Prostate gland (tissue), 2 donors: ENCODE data around the gene OBSL1. TPM values are rescaled to one million over a fixed set of nuclear protein-coding genes. Genes with fewer than 3 reads are reported as not detected.

Experiments used
- DNase-seq: peaks from one replicate; pipeline ENCODE4 v3.0.0-alpha.2; 2019; ENCODE audit warnings: low spot score
- H3K27ac ChIP-seq, 2 donors: fragments of 200-600 bp; sonication (generic); 2 replicates each; pipeline ENCODE4 v1.5.1; 2017 to 2019
- H3K27me3 ChIP-seq: fragments of 200-600 bp; sonication (generic); replicated peaks from 2 replicates; pipeline ENCODE4 v1.5.1; 2019; ENCODE audit not compliant: insufficient read depth
- H3K36me3 ChIP-seq, 2 donors: fragments of 200-600 bp; sonication (generic); 1 replicate in 1 of 2; 2 replicates in 1 of 2; pipeline versions ENCODE4 v1.5.1 to v1.8.1; 2017 to 2019
- H3K4me1 ChIP-seq: fragments of 200-600 bp; sonication (generic); replicated peaks from 2 replicates; pipeline ENCODE4 v1.5.1; 2019
- H3K4me3 ChIP-seq, 2 donors: fragments of 200-600 bp; sonication (generic); 2 replicates each; pipeline ENCODE4 v1.5.1; 2017 to 2019
- H3K9me3 ChIP-seq: fragments of 200-600 bp; sonication (generic); 2 replicates; pipeline ENCODE4 v1.5.1; 2017
- POLR2A ChIP-seq: fragments of 450-650 bp; IDR thresholded peaks from one replicate; pipeline ENCODE4 v1.6.1; 2016; ENCODE audit warnings: antibody characterized with exemption, mild to moderate bottlenecking
- POLR2AphosphoS5 ChIP-seq: sonication (generic); formaldehyde crosslinking; IDR thresholded peaks from one replicate; pipeline ENCODE4 v1.6.1; 2017; ENCODE audit warnings: antibody characterized with exemption
- WGBS: methylation state at CpG from one replicate; pipeline ENCODE4 v1.1.5; 2018; 5-methylcytosine and 5-hydroxymethylcytosine counted together
- intact Hi-C: fragments of 100-400 bp; cut with DNase I; formaldehyde crosslinking; loops from one replicate; pipeline ENCODE4 v1.14.2; 2022
- total RNA-seq, 2 donors: library from RNA; depleted of rRNA; stranded (reverse); fragments of >200 nt; gene quantifications; one replicate each; pipeline ENCODE4 v1.1.0, GENCODE V29; 2016
- TF ChIP-seq, protein P1 (sequence below), 4 experiments: fragments of 200-600 bp in 2 of 4; fragments of 450-650 bp in 2 of 4; sonication (generic) in 2 of 4; IDR thresholded peaks; 1 replicate in 3 of 4; 2 replicates in 1 of 4; pipeline ENCODE4 v1.5.1; 2016 to 2019; ENCODE audit warnings: antibody characterized with exemption in 4 of 4, mild to moderate bottlenecking in 2 of 4, moderate library complexity in 2 of 4

The OBSL1 gene
- total RNA-seq, 2 donors from 2014 or later = 142 to 330 TPM

DNA sequence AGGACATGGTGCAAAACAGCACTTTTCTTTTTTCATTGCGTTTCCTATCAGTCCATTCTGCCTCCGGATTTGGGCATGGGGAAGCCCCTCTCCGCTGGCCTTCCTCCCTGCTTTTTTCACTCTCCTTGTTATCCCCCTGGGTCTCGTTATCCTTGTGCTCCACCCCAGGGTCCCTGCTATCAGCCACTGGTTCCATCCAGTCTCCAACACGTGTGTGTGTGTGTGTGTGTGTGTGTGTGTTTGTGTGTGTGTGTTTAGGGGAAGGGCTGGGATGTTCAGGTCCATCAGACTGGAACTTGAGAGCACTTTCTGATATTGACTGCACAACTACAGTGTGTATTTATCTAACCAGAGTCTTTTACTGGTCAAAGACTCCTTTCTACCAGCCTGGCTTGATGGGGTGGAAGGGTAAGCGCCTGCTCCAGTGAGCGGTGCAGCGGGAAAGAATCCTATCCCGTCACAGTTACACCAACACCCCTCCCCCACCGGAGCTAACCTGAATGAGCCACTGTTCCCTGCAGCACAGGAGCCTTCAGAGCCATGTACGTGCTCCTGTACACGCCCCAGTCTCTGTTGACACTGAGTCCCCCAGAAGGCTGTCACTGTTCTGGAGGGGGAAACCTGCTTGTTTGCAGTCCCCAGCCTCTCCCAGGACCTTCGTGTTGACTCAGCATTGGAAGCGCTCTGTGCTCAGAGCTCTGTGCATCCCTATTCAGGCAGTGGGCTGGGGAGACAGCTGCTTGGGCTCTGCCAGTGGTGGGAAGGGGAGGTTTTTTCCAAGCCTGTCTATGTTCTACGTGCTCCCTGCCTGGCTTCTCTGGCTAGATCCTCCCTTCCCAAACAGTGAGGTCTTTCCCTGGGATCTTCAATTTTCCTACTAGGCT lies 5.4 kb upstream of the OBSL1 start:
- H3K36me3 ChIP-seq = no peaks in the 10 kb centered on the region
- no peaks in the 10 kb centered on the region for H3K9me3 ChIP-seq
- 34% methylated on average over 15 of the region's 15 CpGs for WGBS
- H3K27me3 ChIP-seq = no peaks in the 10 kb centered on the region
- TF ChIP-seq POLR2AphosphoS5 = no peak
- TF ChIP-seq, protein P1, sequence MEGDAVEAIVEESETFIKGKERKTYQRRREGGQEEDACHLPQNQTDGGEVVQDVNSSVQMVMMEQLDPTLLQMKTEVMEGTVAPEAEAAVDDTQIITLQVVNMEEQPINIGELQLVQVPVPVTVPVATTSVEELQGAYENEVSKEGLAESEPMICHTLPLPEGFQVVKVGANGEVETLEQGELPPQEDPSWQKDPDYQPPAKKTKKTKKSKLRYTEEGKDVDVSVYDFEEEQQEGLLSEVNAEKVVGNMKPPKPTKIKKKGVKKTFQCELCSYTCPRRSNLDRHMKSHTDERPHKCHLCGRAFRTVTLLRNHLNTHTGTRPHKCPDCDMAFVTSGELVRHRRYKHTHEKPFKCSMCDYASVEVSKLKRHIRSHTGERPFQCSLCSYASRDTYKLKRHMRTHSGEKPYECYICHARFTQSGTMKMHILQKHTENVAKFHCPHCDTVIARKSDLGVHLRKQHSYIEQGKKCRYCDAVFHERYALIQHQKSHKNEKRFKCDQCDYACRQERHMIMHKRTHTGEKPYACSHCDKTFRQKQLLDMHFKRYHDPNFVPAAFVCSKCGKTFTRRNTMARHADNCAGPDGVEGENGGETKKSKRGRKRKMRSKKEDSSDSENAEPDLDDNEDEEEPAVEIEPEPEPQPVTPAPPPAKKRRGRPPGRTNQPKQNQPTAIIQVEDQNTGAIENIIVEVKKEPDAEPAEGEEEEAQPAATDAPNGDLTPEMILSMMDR (IDR thresholded peaks at IDR 0.05) = no peak
- no peak for TF ChIP-seq POLR2A
- no peak for DNase-seq
- H3K27ac ChIP-seq = no peak overlapping the region
- no peaks in the 10 kb centered on the region for H3K4me1 ChIP-seq
- intact Hi-C loops = no loop called here
- H3K4me3 ChIP-seq = no peak overlapping the region

- no peak for DNase-seq
- no peak overlapping the region for H3K27ac ChIP-seq
- no peaks in the 10 kb centered on the region for H3K27me3 ChIP-seq
These were observed 4.5 kb upstream of the OBSL1 start for GRCh38 chr2:219575566-219576504.

GRCh38 chr2:219574484-219575311 lies 3.4 kb upstream of the OBSL1 start:
- intact Hi-C loops = no loop called here
- Histone ChIP-seq H3K9me3 (no peaks in the 10 kb centered on the region), H3K36me3 (no peaks in the 10 kb centered on the region), H3K27me3 (no peaks in the 10 kb centered on the region), H3K4me1 (no peaks in the 10 kb centered on the region), H3K27ac (no peak overlapping the region), H3K4me3 (no peak overlapping the region)
- 78% methylated on average over 22 of the region's 22 CpGs for WGBS
- DNase-seq = no peak
- TF ChIP-seq, protein P1 (IDR thresholded peaks at IDR 0.05) = no peak
- TF ChIP-seq POLR2AphosphoS5 (no peak), POLR2A (no peak)

More at GRCh38 chr2:219575566-219576504, 4.5 kb upstream of the OBSL1 start:
- H3K9me3 ChIP-seq = no peaks in the 10 kb centered on the region
- no peak overlapping the region for H3K4me3 ChIP-seq
- no peaks in the 10 kb centered on the region for H3K36me3 ChIP-seq
- H3K4me1 ChIP-seq = no peaks in the 10 kb centered on the region
- TF ChIP-seq POLR2AphosphoS5 = no peak
- 91% methylated on average over 6 of the region's 6 CpGs for WGBS
- intact Hi-C loops = no loop called here

- Histone ChIP-seq H3K4me1 (no peaks in the 10 kb centered on the region), H3K27ac (no peak overlapping the region), H3K9me3 (no peaks in the 10 kb centered on the region), H3K4me3 (no peak overlapping the region), H3K36me3 (no peaks in the 10 kb centered on the region), H3K27me3 (no peaks in the 10 kb centered on the region)
- intact Hi-C loops = no loop called here
- 80% methylated on average over 5 of the region's 5 CpGs for WGBS
- no peak for DNase-seq
- TF ChIP-seq POLR2A (no peak), POLR2AphosphoS5 (no peak)
- TF ChIP-seq, protein P1 (IDR thresholded peaks at IDR 0.05) = no peak
These were observed 1.8 kb upstream of the OBSL1 start for GRCh38 chr2:219573166-219573565.
